Neutrophil (primary cell): Measurements from ENCODE around the gene PINLYP.

Experiments used
- H3K27ac ChIP-seq: fragments of 200-600 bp; sonication (generic); 2 replicates; pipeline ENCODE4 v1.5.1; 2016; ENCODE audit warnings: mild to moderate bottlenecking, moderate library complexity
- H3K27me3 ChIP-seq: fragments of 200-600 bp; sonication (generic); 2 replicates; pipeline ENCODE4 v1.6.0; 2016; ENCODE audit warnings: mild to moderate bottlenecking
- H3K36me3 ChIP-seq: fragments of 200-600 bp; sonication (generic); 2 replicates; pipeline ENCODE4 v1.5.1; 2017
- H3K4me1 ChIP-seq, 2 experiments: fragments of 200-600 bp in 1 of 2; sonication (generic) in 1 of 2; 1 replicate in 1 of 2; 2 replicates in 1 of 2; pipeline versions ENCODE4 v1.5.1 to v1.6.1; 2013 to 2016; ENCODE audit warnings: low read depth in 1 of 2, low read length in 1 of 2, mild to moderate bottlenecking in 1 of 2, moderate library complexity in 1 of 2; ENCODE audit not compliant: control insufficient read depth in 1 of 2, insufficient read depth in 1 of 2
- H3K4me3 ChIP-seq, 2 experiments: fragments of 200-600 bp in 1 of 2; sonication (generic) in 1 of 2; 1 replicate in 1 of 2; 2 replicates in 1 of 2; pipeline ENCODE4 v1.5.1; 2013 to 2016; ENCODE audit warnings: low read depth in 1 of 2, low read length in 1 of 2, mild to moderate bottlenecking in 1 of 2, moderate library complexity in 1 of 2
- H3K9me3 ChIP-seq: fragments of 200-600 bp; sonication (generic); 2 replicates; pipeline ENCODE4 v1.5.1; 2016
- CTCF ChIP-seq: fragments of 200-600 bp; sonication (generic); IDR thresholded peaks from 2 replicates; pipeline ENCODE4 v1.5.1; 2016; ENCODE audit warnings: antibody characterized with exemption

The PINLYP gene

DNA sequence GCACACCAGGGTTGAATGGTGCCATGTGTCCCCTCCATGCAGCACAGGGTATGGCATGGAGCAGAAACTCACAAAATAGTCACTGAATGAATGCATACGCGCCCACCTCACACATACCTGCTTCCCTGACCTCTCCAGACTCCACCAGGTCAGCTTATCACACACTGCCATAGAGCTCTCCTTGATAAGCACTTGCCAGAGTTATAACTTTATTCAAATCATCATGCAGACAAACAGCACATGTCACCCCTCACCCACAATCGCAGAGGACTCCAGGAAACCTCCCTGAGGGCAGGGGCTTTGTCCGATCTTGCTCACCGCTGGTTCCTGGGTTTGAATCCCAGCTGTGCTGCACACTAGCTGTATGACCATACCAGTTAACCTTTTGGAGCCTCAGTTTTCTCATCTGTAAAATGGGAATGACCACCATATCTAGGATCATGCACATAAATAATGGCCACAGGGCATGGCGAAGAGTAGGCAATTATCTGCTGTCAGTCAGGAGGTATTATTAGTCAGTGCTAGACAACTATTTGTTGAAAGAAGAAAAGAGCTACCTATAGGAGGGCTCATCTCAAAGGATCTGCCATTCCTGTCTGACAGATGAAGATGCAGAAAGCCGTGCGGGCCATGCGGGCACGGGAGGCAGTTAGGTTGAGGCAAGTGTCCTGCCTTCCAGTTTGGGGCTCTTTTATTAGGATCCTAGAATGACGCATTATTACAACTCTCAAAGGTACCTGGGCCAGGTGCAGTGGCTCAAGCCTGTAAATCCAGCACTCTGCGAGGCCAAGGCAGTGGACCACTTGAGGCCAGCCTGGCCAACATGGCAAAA is 14.2 kb upstream of the PINLYP start:
- Histone ChIP-seq H3K36me3 (peaks cover 22% of the 10 kb centered on the region), H3K4me3 (no peak overlapping the region), H3K27ac (peak overlapping the region; percentile 94), H3K9me3 (no peaks in the 10 kb centered on the region), H3K4me1 (peaks cover 20 to 27% of the 10 kb centered on the region in 2 experiments), H3K27me3 (no peaks in the 10 kb centered on the region)
- TF ChIP-seq CTCF: no peak

DNA sequence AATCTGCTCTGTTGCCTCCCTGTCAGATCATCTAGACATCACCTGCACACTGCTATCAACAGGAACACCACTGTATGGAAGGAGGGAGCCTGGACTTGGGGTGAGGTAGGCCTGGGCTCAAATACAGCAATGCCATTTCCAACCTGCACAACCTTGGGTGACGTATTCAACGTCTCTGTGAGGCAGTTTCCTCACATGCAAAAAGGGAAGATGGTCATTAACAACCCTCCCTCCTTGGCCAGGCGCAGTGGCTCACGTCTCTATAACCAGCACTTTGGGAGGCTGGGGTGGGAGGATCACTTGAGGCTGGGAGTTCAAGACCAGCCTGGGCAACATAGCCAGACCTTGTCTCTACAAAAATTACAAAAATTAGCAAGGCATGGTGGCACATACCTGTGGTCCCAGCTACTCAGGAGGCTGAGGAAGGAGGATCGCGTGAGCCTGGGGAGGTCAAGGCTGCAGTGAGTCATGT is 13.3 kb upstream of the PINLYP start:
- H3K4me3 ChIP-seq: peak overlapping the region; percentile 21 to 44
- H3K27me3 ChIP-seq: no peaks in the 10 kb centered on the region

DNA sequence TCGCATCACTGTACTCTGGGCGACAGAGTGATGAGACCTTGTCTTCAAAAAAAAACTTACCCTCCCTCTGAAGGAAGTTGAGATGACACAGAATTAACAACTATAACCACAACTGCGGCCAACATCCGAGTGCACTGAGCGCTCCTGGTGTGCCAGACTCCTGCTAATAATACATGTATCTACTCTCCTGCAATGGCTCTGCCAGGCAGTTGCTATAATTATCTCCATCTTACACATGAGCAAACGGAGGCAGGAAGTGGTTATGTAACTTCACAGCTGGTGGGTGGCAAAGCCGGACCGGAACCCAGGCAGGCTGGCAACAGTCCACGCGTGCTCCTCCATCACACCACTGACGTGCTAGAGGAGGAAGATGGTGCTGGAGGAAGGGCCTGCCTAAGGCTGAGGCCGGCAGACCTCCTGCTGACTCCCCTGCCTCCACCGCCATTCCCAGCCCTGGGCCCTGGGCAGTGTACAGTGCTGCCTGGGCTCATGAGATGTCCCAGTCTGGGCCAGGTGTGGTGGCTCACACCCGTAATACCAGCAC is 12.8 kb upstream of the PINLYP start:
- Histone ChIP-seq H3K4me1 (peaks cover 20 to 27% of the 10 kb centered on the region in 2 experiments), H3K27ac (peak overlapping the region; percentile 94), H3K27me3 (no peaks in the 10 kb centered on the region), H3K9me3 (no peaks in the 10 kb centered on the region), H3K4me3 (peak overlapping the region; percentile 21 to 44), H3K36me3 (peaks cover 17% of the 10 kb centered on the region)
- no peak for TF ChIP-seq CTCF

More for the DNA sequence above, 13.3 kb upstream of the PINLYP start:
- Histone ChIP-seq H3K36me3 (peaks cover 17% of the 10 kb centered on the region), H3K27ac (peak overlapping the region; percentile 94), H3K4me1 (peaks cover 20 to 27% of the 10 kb centered on the region in 2 experiments), H3K9me3 (no peaks in the 10 kb centered on the region)
- peak; percentile 43 for TF ChIP-seq CTCF

DNA sequence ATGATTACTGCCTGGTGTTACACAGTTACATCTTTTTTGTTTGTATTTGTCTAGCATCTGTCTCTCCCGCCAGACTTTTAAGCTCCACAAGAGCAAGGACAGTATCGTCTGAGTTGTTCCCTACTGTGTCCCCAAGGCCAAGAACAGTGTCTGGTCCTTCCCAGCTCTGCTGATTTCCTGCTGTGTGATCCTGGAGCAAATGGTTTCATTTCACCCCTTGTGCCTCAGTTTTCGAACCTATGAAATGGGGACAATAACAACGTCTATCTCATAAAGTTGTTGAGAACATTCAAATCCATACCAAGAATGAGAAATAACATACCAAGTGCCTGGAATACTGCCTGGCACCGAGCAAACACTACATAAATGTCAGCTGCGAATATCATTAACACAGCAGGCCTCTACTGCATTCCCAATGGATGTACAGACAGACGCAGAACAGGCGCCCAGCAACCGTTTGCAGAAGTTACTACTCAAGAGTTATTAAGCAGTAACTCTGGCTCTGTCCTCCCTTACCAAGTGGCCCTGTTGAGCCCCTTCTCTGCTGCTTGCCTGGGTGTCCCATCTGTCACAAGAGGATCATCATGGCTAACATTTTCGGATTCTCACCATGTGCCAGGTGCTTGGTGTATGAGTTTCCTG is 11.7 kb upstream of the PINLYP start:
- Histone ChIP-seq H3K36me3 (peaks cover 9% of the 10 kb centered on the region), H3K9me3 (no peaks in the 10 kb centered on the region), H3K4me3 (no peak overlapping the region), H3K4me1 (peaks cover 20 to 27% of the 10 kb centered on the region in 2 experiments), H3K27me3 (no peaks in the 10 kb centered on the region), H3K27ac (peak overlapping the region; percentile 94)
- no peak for TF ChIP-seq CTCF

GRCh38 chr19:43564800-43565199 is 10.8 kb upstream of the PINLYP start:
- TF ChIP-seq CTCF: no peak
- no peaks in the 10 kb centered on the region for H3K9me3 ChIP-seq
- H3K36me3 ChIP-seq: peaks cover 9% of the 10 kb centered on the region
- no peak overlapping the region for H3K4me3 ChIP-seq
- H3K27me3 ChIP-seq: no peaks in the 10 kb centered on the region
- peaks cover 20 to 27% of the 10 kb centered on the region in 2 experiments for H3K4me1 ChIP-seq
- H3K27ac ChIP-seq: no peak overlapping the region
